ENCODE measurements around the gene MTFR2.
"Not testable (repeated sequence)": the region's sequence is repeated elsewhere in the genome, so short reads cannot be mapped to it uniquely, and the experiment has no call there.

Gene MTFR2

GRCh38 chr6:136232701-136233100 lies 17.4 kb downstream of the MTFR2 start:
- DNase-seq = no peak

- peak; percentile 47 for DNase-seq
Observed at GRCh38 chr6:136230219-136230853, 19.8 kb downstream of the MTFR2 start.

DNA sequence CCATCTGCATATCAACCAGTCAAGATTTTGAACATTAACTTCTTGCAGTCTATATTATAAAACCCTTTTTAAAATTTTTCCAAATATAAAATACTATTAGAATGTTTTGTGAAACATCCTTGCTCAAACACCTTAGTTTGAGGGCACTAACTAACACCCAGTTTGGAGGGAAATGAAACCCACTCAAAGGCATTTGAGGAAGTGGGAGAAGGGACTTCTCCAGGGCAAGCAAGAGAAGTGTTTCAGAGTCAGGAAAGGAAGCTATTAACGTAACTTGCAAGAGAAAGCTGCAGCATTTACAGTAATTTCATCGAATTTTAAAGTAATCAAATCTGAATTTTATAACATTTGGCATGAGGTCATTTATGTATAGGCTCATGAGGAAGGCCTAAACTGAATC lies 21.3 kb downstream of the MTFR2 start:
- no peak for DNase-seq

DNA sequence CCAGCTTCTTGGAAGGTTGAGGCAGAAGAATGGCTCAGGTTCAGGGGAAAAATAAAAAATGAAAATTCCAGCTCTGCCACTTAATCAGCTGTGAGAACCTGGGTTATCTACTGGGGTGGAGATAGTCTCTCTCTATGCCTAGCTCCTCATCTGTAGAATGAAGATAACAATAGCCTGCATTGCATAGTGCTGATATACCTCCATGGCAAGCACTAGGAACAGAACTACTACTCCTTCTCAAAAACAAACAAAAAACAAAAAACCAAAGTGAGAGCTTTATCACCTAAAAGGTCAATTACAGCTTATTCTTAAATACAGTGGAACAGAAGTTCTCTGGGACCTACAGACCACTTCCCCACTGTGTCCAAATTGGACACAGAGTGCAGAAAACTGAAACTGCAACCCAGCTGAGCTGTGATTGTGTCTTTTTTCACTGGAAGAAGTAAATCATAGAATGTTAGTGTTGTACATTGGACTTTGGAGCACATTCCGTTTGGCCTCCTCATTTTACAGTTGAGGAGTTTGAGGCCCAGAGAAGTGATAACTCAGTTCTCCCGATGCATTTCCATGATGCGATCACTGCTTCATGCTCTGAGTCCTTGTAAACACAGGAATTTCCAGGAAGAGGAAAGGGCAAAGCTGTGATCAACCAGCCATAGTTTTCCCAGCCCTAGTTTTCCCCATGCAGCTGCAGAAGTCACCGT lies 23.3 kb downstream of the MTFR2 start:
- no peak for DNase-seq

DNA sequence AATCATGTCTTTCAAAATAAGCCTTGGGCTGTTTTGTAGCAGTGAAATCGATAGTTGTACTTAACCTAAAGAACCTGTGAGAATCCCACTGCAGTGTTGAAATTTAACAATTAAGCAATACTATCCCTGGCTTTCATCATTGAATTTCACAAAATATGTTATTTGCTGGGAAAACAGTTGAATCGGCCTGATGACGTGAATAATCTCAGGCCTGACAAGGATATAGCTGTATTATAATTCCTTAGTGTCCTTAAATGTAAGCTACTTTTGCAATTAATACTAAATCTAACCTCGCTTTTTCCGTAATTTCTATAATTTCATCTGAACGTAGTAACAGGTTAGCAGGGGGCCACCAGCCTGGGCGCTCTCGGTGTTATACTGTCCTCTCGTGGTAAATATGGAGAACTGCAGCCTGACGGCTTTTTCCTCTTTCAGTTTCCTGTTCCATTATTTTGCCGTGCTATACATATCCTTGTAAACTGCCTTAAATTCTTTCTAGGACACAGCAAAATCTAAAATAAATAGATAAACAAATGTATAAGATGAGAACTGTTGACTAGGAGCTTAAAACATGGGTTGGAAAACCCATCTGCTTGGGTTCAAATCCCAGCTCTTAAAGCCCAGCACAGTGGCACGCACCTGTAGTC lies 24.0 kb downstream of the MTFR2 start:
- DNase-seq = no peak

GRCh38 chr6:136225496-136225895 lies 24.6 kb downstream of the MTFR2 start:
- no peak for DNase-seq

GRCh38 chr6:136224974-136225373 lies 25.1 kb downstream of the MTFR2 start:
- not testable (repeated sequence) for DNase-seq

DNA sequence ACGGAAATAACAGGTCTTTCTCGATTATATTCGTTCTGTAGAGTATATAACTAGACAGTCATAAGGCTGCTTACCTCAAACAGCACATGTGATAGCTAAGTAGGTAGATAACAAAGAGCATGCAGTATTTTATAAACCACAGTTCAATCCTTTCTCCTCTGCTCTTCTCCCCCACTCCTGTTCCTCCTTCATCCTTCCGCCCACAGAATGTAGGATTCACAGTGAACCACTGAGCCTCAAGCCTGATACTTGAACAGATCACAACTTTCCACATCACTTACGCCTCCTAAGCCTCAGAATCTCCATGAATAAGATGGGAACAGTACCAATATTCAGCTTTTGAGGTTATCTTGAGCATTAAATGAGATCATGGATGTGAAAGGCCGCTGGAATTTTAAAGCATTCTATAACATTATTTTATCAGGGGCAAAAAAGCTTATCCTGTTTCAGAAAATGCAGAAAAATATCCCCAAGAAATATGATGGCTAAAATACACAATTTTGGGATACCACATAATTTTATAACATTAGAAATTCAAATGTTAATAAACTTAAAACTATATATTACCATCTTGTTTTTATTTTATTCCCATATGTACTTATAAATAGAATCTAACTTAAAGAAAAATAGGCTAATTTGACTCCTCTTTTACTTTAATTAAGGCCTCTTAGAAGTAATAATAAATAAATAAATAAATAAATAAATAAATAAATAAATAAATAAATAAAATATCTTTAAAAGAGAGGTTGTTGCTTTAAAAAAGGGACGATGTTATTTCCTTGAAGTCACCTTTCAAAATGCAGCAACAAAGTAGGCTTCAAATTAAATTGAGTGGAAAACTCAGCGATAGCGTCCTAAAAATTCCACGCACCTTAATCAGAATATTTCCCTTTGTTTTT lies 33.4 kb downstream of the MTFR2 start:
- DNase-seq = no peak

DNA sequence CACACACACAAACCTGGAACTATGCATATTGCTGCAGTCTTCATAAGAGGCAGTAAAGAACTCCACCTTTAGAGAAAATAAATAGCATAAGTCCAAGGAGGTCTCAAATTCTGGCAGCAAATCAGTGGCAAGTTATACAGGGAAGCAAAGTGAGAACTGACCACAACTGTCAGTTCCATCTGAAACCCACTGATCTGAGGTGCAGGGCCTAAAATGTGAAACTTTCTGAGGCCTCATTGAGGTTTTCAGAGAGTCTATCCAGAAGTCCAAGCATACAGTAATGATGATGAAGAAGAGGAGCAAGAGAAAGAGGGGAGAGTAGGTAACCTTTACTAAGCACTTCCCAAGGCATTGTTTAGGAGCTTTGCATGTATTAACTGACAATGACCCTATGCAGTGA lies 36.3 kb downstream of the MTFR2 start:
- no peak for DNase-seq

DNA sequence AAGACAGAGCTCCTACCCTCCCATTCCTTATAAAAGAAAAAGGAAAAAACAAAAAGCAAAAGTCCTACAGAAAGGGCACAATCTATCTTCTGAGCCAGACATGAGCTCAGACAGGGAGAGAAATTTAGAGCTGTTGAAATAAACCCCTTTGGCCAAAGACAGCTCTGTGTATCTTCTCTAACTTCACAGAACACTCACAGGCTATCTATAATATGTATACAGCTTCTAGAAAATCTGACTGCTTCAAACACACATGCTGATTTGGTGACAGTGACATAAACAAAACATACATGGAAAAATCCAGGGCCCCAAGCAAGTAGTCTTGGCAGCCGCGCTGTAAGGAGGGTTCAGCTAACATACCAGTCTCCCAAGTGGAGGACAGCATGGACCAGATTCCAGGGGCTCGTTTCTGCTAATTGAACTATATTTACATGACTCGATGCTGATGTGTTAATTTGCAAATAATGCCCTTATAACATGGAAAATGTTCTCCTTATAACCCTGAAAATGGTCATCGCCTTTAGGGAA lies 37.0 kb downstream of the MTFR2 start:
- no peak for DNase-seq

DNA sequence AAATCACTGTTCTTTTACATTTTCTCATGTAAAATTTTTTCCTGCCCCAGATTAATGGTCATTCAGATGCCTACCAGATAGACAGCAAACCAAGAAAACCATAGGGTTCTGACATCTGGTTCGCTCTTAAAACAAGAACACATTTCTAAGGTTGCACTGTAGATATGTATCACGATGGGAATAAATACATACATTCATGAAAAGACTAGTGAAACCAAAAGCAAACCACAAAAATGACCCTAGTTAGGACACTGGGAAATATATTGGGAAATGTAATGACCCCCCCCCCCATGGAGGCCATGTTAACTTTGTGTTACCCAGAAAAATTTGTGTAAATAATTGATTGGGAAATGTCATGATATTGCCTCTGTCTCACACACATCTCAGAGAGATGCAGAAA lies 37.5 kb downstream of the MTFR2 start:
- no peak for DNase-seq

DNA sequence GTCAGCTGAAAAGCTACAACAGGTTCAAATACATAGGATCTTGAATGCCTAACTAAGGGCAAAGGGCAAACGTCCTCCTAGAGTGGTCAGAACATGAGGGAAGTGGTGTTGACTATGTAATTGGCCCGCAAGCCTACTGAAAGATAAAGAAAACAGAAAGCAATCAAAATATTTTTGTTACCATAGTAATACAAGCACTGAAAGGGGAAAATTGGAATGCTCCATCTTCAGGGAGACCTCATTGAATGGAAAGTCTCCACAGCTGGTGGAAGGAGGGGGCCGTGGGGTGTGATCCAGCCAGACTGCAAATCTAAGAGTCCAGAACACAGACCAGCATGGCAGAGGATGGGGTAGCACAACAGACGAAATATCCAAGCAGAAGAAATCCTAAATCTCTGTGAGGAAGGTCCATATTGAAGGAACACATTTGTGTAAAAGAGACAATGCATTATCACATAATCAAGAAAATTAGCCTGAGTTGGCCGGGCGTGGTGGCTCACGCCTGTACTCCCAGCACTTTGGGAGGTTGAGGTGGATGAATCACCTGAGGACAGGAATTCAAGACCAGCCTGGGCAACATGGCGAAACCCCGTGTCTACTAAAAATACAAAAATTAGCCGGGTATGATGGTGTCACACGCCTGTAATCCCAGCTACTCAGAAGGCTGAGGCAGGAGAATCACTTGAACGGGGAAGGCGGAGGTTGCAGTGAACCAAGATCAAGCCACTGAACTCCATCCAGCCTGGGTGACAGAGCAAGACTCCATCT lies 39.5 kb downstream of the MTFR2 start:
- DNase-seq = no peak

- no peak for DNase-seq
Observed at GRCh38 chr6:136209496-136209895, 40.6 kb downstream of the MTFR2 start.

- no peak for DNase-seq
Observed at GRCh38 chr6:136208783-136209182, 41.3 kb downstream of the MTFR2 start.

DNA sequence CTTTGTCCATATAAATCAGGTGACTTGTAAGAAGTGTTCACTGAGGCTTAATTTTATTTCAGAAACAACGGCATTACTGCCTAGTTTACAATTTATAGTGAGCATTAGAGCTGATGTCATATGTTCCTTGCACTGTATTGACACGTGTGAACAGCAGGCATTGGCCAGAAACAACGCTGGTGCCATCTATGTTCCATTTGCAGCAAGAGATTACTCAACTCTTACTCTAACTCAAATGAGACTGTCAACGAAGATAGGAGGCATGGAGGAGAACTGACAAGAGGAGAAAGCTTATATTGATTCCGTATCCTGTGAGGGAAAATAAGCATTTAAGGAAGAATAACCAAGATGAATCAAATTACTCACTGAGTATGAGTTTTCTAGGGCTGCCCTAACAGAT lies 48.4 kb downstream of the MTFR2 start:
- DNase-seq = no peak

- DNase-seq = no peak
Observed at GRCh38 chr6:136192902-136193301, 57.2 kb downstream of the MTFR2 start.

DNA sequence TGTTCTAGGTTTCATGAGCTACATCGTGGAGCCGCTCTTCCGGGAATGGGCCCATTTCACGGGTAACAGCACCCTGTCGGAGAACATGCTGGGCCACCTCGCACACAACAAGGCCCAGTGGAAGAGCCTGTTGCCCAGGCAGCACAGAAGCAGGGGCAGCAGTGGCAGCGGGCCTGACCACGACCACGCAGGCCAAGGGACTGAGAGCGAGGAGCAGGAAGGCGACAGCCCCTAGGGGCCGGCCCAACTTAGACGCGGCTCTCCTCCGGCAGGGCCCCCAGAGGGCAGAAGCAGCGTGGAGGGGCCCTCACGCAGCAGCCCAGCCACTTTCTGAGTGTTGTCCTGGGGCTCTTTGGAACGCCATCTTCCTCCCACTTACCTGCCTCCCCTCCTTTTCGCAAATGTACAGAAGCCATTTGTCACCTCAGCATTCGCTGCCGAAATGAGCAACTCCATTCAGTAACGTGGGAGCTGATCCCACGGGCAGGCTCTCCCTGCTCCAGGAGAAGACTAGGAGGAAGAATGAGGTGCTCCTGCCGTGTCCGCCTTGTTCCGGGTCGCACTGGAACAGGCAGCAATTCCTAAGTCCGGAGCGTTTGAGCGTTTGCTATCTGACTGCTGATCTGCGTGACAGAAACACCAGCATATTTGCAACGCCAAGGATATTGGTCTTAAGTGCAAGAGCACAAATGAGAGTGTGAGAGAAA lies 58.4 kb downstream of the MTFR2 start:
- DNase-seq = no peak

DNA sequence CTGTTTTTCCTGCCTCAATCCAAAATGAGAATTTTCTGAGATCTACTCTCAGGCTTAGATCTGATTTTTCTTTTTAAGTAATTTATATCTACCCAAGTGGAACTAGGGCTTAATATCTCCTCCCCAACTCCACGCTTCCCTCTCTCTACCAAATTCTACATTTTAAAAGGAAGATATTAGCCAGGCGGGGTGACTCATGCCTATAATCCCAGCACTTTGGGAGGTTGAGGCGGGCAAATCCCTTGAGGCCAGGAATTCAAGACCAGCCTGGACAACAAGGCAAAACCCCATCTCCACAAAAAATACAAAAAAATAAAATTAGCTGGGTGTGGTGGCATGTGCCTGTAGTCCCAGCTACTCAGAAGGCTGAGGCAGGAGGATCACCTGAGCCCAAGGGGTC lies 61.0 kb downstream of the MTFR2 start:
- no peak for DNase-seq

GRCh38 chr6:136188486-136188885 lies 61.6 kb downstream of the MTFR2 start:
- DNase-seq = no peak

DNA sequence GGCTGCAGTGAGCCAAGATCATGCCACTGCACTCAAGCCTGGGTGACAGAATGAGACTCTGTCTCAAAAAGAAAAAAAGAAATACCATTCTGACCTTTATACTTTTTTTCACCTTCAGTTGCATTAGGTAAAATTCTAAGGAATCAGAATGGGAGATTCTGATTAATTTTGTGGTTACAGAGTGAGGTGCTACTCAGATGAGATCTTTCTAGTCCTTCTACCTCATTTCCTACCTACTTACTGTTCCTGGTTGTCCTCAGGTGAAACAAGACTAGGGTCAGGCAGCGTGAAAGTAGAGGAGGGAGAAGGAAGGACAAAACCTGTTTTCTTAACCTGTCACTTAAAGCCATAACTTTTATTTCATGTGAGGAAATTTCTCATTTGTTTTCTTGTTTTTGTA lies 63.7 kb downstream of the MTFR2 start:
- DNase-seq = no peak

DNA sequence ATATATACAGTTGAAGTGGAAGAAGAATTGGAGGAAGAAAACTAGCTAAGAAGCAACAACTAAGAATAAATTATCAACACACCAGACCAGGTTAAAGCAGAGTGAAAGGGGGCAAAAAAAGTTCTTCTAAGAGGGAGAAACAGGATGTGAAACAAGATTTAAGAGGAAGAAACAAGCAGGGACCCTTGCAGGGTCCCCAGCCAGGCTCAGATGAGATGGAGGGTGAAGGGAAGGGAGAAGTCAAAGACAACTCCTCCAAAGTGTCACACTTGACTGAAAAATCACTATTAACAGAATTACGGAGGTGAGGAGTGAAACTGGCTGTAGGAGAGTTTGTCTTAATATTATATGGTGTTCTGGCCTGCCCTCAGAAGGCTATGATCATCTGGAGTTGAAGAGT lies 65.4 kb downstream of the MTFR2 start:
- DNase-seq = no peak

DNA sequence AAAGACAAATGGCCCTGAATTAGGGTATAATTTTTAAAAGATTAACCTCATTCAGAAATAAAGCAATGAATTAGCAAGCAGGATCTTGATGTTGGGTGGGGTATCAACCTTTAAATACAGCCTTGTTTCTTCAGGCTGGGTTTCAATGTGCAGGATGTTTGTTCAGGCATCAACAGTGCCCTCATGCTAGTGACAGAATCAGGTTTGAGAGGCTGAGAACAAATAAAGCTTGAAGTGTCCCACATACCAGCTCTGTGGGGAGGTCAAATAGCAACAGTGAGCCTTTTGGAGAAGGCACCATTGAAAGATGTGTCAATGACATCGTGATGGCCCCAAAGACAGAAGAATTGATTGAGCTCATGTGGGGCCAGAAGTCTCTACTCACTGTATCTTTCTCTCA lies 68.2 kb downstream of the MTFR2 start:
- DNase-seq = no peak

All from NCI-H2029 (cell line).